ENCODE results near the gene SLC19A1. TPM values are rescaled to one million over a fixed set of nuclear protein-coding genes. Genes with fewer than 3 reads are reported as not detected.

SLC19A1 gene
- total RNA-seq, 1 donor from 2014 or later: 11.0 TPM

DNA sequence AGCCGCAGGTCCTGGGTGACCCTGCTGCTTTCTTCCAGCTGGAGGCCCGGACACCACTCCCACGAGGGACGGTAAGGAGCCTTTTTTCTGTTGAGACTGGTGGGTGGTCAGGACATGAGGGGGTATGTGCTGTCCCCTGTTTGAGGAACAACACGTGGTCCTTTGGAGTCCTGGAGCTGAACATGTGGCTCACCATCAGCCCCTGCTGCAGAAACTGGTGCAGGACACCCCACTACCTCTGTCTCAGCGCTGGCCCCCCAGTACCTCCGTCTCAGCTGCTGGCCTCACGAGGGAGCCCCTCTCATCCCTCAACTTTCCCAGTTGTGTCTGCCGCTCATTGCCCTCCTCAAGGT, 34.7 kb downstream of the SLC19A1 start:
- no peaks in the 10 kb centered on the region for H3K9me3 Mint-ChIP-seq (ENCODE audit: unreplicated experiment)
- H3K36me3 Mint-ChIP-seq (ENCODE audit: unreplicated experiment): peaks cover 9% of the 10 kb centered on the region
- no peaks in the 10 kb centered on the region for H3K4me1 Mint-ChIP-seq (ENCODE audit: unreplicated experiment)
- no peaks in the 10 kb centered on the region for H3K27me3 Mint-ChIP-seq (ENCODE audit: unreplicated experiment)
- H3K4me3 Mint-ChIP-seq (ENCODE audit: unreplicated experiment): no peak overlapping the region
- H3K27ac Mint-ChIP-seq (ENCODE audit: unreplicated experiment): no peak overlapping the region
- DNase-seq (ENCODE audit: extremely low spot score, unreplicated experiment): no peak
- TF ChIP-seq, protein P1, sequence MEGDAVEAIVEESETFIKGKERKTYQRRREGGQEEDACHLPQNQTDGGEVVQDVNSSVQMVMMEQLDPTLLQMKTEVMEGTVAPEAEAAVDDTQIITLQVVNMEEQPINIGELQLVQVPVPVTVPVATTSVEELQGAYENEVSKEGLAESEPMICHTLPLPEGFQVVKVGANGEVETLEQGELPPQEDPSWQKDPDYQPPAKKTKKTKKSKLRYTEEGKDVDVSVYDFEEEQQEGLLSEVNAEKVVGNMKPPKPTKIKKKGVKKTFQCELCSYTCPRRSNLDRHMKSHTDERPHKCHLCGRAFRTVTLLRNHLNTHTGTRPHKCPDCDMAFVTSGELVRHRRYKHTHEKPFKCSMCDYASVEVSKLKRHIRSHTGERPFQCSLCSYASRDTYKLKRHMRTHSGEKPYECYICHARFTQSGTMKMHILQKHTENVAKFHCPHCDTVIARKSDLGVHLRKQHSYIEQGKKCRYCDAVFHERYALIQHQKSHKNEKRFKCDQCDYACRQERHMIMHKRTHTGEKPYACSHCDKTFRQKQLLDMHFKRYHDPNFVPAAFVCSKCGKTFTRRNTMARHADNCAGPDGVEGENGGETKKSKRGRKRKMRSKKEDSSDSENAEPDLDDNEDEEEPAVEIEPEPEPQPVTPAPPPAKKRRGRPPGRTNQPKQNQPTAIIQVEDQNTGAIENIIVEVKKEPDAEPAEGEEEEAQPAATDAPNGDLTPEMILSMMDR (IDR thresholded peaks at IDR 0.05): no peak

DNA sequence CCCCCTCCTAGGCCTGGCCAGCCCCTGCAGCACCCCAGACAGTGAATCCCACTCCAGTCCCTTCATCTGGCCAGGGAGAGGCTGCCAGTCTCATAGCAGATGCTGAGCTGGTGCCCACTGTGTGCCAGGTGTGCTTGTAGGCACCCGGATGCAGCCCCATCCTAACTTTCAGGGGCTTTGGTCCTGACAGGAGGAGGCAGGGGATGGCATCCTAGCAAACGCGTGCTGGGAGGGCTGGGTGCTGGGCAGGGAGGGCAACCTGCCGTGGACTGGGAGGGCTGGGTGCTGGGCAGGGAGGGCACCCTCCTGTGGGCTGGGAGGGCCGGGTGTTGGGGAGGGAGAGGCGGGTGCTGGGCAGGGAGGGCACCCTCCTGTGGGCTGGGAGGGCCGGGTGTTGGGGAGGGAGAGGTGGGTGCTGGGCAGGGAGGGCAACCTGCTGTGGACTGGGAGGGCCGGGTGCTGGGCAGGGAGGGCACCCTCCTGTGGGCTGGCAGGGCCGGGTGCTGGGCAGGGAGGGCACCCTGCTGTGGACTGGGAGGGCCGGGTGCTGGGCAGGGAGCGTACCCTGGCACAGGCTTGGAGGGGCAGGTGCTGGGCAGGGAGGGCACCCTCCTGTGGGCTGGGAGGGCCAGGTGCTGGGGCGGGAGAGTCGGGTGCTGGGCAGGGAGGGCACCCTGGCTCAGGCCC, 35.3 kb downstream of the SLC19A1 start:
- Mint-ChIP-seq H3K4me1 (ENCODE audit: unreplicated experiment) (no peaks in the 10 kb centered on the region), H3K36me3 (ENCODE audit: unreplicated experiment) (peaks cover 15% of the 10 kb centered on the region), H3K27ac (ENCODE audit: unreplicated experiment) (no peak overlapping the region), H3K9me3 (ENCODE audit: unreplicated experiment) (no peaks in the 10 kb centered on the region), H3K27me3 (ENCODE audit: unreplicated experiment) (no peaks in the 10 kb centered on the region), H3K4me3 (ENCODE audit: unreplicated experiment) (no peak overlapping the region)
- TF ChIP-seq, protein P1 (IDR thresholded peaks at IDR 0.05): no peak
- DNase-seq (ENCODE audit: extremely low spot score, unreplicated experiment): no peak

DNA sequence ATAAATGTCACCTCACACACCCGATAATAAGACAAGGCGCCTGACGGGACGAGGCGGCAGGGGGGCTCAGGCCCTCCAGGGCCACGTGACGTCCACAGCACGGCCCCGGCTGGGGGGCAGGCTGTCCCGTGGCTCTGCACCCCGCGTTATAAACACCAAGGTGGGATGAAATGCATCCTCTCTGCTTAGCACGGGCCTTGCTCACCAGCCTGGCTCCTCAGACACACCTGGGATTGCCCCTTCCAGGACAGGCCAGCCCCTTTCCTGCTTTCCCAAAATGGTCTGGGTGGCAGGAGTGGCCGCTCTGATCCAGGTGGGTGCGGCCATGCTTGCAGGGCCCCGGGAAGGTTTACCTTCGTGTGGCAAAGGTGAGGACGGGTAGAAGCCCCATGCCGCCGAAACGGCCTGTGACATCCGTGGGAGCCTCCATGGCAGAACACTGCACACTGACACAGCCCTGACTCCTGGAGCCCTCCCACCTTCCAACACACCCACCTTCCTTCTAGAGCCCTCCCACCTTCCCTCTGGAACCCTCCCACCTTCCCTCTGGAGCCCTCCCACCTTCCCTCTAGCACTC, 35.9 kb downstream of the SLC19A1 start:
- Mint-ChIP-seq H3K4me3 (ENCODE audit: unreplicated experiment) (no peak overlapping the region), H3K27ac (ENCODE audit: unreplicated experiment) (no peak overlapping the region), H3K27me3 (ENCODE audit: unreplicated experiment) (no peaks in the 10 kb centered on the region), H3K4me1 (ENCODE audit: unreplicated experiment) (no peaks in the 10 kb centered on the region), H3K9me3 (ENCODE audit: unreplicated experiment) (no peaks in the 10 kb centered on the region), H3K36me3 (ENCODE audit: unreplicated experiment) (peaks cover 12% of the 10 kb centered on the region)
- TF ChIP-seq, protein P1 (IDR thresholded peaks at IDR 0.05): no peak
- DNase-seq (ENCODE audit: extremely low spot score, unreplicated experiment): no peak

DNA sequence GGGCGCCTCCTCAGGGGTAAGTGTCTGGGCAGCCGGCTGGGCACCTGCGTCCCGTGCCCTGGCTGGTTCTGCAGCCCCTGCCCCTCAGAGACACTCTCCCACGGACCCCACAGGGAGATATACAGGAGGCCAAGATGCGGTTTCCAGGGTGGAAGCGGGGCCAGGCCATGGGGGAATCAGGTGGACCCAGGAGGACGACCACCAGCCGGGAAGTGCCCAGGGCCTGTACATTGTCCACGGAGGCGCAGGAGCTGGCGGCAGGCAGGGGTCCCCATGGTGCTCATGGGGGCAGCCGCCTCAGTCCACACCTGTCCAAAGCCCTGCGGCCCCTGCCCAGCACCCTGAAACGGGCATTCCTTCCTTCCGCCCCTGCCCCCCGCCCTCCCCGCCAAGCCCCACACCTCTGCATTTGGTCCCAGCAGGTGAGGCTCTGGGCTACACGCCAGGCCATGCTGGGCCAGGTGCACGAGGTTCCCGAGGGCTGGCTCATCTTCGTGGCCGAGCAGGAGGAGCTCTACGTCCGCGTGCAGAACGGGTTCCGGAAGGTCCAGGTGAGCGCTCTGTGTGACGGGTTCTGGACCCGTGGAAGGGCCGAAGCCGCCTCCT, 36.7 kb downstream of the SLC19A1 start:
- no peaks in the 10 kb centered on the region for H3K27me3 Mint-ChIP-seq (ENCODE audit: unreplicated experiment)
- no peak overlapping the region for H3K4me3 Mint-ChIP-seq (ENCODE audit: unreplicated experiment)

More for the DNA sequence above, 36.7 kb downstream of the SLC19A1 start:
- H3K27ac Mint-ChIP-seq (ENCODE audit: unreplicated experiment): no peak overlapping the region
- H3K4me1 Mint-ChIP-seq (ENCODE audit: unreplicated experiment): no peaks in the 10 kb centered on the region
- no peak for DNase-seq (ENCODE audit: extremely low spot score, unreplicated experiment)
- H3K36me3 Mint-ChIP-seq (ENCODE audit: unreplicated experiment): peaks cover 10% of the 10 kb centered on the region
- TF ChIP-seq, protein P1 (IDR thresholded peaks at IDR 0.05): no peak
- H3K9me3 Mint-ChIP-seq (ENCODE audit: unreplicated experiment): no peaks in the 10 kb centered on the region
